ENCODE measurements around the gene GAREM1.

DNA sequence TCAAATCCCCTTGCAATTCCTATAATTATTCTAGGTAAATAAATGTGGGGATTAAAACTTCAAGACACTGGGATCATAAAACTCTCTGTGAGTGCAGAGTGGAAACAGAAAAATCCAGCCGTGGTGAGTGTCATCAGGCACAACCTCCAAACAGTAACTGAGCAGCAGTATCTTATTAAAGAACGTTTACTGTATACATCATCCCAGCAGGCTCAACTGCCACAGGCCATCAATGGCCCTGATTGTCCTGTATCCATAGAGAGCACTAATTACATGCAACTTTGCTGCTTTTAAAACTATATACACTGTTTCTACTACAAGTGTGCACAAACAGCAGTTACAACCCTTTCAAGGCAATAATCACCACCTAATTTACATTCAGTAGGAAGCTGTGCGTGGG lies 23.9 kb downstream of the GAREM1 start:
- no peak for TF ChIP-seq ZBTB8A (IDR thresholded peaks at IDR 0.05; ENCODE audit: partially characterized antibody)
- no peak for TF ChIP-seq POLR2A (conservative IDR thresholded peaks at IDR 0.05)
- TF ChIP-seq, protein P1, sequence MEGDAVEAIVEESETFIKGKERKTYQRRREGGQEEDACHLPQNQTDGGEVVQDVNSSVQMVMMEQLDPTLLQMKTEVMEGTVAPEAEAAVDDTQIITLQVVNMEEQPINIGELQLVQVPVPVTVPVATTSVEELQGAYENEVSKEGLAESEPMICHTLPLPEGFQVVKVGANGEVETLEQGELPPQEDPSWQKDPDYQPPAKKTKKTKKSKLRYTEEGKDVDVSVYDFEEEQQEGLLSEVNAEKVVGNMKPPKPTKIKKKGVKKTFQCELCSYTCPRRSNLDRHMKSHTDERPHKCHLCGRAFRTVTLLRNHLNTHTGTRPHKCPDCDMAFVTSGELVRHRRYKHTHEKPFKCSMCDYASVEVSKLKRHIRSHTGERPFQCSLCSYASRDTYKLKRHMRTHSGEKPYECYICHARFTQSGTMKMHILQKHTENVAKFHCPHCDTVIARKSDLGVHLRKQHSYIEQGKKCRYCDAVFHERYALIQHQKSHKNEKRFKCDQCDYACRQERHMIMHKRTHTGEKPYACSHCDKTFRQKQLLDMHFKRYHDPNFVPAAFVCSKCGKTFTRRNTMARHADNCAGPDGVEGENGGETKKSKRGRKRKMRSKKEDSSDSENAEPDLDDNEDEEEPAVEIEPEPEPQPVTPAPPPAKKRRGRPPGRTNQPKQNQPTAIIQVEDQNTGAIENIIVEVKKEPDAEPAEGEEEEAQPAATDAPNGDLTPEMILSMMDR (IDR thresholded peaks at IDR 0.05 in 2 of 3, conservative IDR thresholded peaks at IDR 0.05 in 1 of 3; ENCODE audit: insufficient read depth in 2 of 3, low read depth in 1 of 3, low read length in 3 of 3), result no peak
- TF ChIP-seq GTF2F1 (IDR thresholded peaks at IDR 0.05; ENCODE audit: low read depth, low read length), result no peak
- no peak for TF ChIP-seq GATAD2B (IDR thresholded peaks at IDR 0.05; ENCODE audit: borderline replicate concordance)
- TF ChIP-seq, protein P2, sequence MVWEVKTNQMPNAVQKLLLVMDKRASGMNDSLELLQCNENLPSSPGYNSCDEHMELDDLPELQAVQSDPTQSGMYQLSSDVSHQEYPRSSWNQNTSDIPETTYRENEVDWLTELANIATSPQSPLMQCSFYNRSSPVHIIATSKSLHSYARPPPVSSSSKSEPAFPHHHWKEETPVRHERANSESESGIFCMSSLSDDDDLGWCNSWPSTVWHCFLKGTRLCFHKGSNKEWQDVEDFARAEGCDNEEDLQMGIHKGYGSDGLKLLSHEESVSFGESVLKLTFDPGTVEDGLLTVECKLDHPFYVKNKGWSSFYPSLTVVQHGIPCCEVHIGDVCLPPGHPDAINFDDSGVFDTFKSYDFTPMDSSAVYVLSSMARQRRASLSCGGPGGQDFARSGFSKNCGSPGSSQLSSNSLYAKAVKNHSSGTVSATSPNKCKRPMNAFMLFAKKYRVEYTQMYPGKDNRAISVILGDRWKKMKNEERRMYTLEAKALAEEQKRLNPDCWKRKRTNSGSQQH (CRISPR knock-in tag; IDR thresholded peaks at IDR 0.05), result no peak
- TF ChIP-seq, protein P3, sequence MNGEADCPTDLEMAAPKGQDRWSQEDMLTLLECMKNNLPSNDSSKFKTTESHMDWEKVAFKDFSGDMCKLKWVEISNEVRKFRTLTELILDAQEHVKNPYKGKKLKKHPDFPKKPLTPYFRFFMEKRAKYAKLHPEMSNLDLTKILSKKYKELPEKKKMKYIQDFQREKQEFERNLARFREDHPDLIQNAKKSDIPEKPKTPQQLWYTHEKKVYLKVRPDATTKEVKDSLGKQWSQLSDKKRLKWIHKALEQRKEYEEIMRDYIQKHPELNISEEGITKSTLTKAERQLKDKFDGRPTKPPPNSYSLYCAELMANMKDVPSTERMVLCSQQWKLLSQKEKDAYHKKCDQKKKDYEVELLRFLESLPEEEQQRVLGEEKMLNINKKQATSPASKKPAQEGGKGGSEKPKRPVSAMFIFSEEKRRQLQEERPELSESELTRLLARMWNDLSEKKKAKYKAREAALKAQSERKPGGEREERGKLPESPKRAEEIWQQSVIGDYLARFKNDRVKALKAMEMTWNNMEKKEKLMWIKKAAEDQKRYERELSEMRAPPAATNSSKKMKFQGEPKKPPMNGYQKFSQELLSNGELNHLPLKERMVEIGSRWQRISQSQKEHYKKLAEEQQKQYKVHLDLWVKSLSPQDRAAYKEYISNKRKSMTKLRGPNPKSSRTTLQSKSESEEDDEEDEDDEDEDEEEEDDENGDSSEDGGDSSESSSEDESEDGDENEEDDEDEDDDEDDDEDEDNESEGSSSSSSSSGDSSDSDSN (IDR thresholded peaks at IDR 0.05; ENCODE audit: borderline replicate concordance in 1 of 2, low read depth in 2 of 2, low read length in 2 of 2), result no peak
- no peak for TF ChIP-seq RBM22 (IDR thresholded peaks at IDR 0.05; ENCODE audit: low read depth, low read length, poor library complexity, severe bottlenecking)
- no peak for TF ChIP-seq SP2 (IDR thresholded peaks at IDR 0.05; ENCODE audit: extremely low read depth, low read depth, low read length, poor library complexity, severe bottlenecking)
- TF ChIP-seq, protein P4, sequence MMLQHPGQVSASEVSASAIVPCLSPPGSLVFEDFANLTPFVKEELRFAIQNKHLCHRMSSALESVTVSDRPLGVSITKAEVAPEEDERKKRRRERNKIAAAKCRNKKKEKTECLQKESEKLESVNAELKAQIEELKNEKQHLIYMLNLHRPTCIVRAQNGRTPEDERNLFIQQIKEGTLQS (IDR thresholded peaks at IDR 0.05), result no peak
- TF ChIP-seq, protein P4 (CRISPR knock-in tag; conservative IDR thresholded peaks at IDR 0.05), result no peak
- TF ChIP-seq POU5F1 (IDR thresholded peaks at IDR 0.05; ENCODE audit: borderline replicate concordance, low read depth, low read length, partially characterized antibody), result no peak
- TF ChIP-seq ZNF146 (CRISPR knock-in tag; IDR thresholded peaks at IDR 0.05; ENCODE audit: unreplicated experiment), result no peak
- TF ChIP-seq ZNF561 (CRISPR knock-in tag; conservative IDR thresholded peaks at IDR 0.05), result no peak
